ENCODE data around the gene PHTF1.

Gene PHTF1

GRCh38 chr1:113686891-113687618 is 72.2 kb downstream of the PHTF1 start:
- peak; percentile 31; the same call in 2 of the 3 replicates for ATAC-seq

GRCh38 chr1:113684153-113684541 is 75.1 kb downstream of the PHTF1 start:
- TF ChIP-seq TOX (CRISPR knock-in tag; IDR thresholded peaks at IDR 0.05; ENCODE audit: borderline replicate concordance): 0 out of 2 replicates have a peak, but pooled peaks have one; percentile 20
- TF ChIP-seq ISL1 (CRISPR knock-in tag; IDR thresholded peaks at IDR 0.05): no peak
- no peak for TF ChIP-seq ZFP3 (CRISPR knock-in tag; IDR thresholded peaks at IDR 0.05)
- TF ChIP-seq PATZ1 (CRISPR knock-in tag; IDR thresholded peaks at IDR 0.05; ENCODE audit: borderline replicate concordance): no peak
- peak; percentile 35; the same call in 1 of the 2 replicates for TF ChIP-seq TSHZ2 (CRISPR knock-in tag; IDR thresholded peaks at IDR 0.05)
- TF ChIP-seq ESRRG (CRISPR knock-in tag; IDR thresholded peaks at IDR 0.05): no peak
- no peak for TF ChIP-seq CSDC2 (CRISPR knock-in tag; IDR thresholded peaks at IDR 0.05)
- ATAC-seq: peak; percentile 77

More at GRCh38 chr1:113686891-113687618, 72.2 kb downstream of the PHTF1 start:
- TF ChIP-seq POU6F1 (CRISPR knock-in tag; IDR thresholded peaks at IDR 0.05; ENCODE audit: borderline replicate concordance, low read depth) (no peak), BACH2 (CRISPR knock-in tag; IDR thresholded peaks at IDR 0.05; ENCODE audit: borderline replicate concordance) (no peak), TCF4 (CRISPR knock-in tag; IDR thresholded peaks at IDR 0.05; ENCODE audit: borderline replicate concordance) (no peak)

GRCh38 chr1:113683384-113684152 is 75.7 kb downstream of the PHTF1 start:
- no peak for TF ChIP-seq CSDC2 (CRISPR knock-in tag; IDR thresholded peaks at IDR 0.05)
- no peak for ATAC-seq

- TF ChIP-seq TSHZ2 (CRISPR knock-in tag; IDR thresholded peaks at IDR 0.05) (no peak), ZNF8 (CRISPR knock-in tag; IDR thresholded peaks at IDR 0.05) (no peak)
Observed at GRCh38 chr1:113681596-113682337, 77.5 kb downstream of the PHTF1 start.

GRCh38 chr1:113678159-113678469 is 81.2 kb downstream of the PHTF1 start:
- no peak for ATAC-seq
- TF ChIP-seq ZC3H10 (CRISPR knock-in tag; IDR thresholded peaks at IDR 0.05) (no peak), ESRRG (CRISPR knock-in tag; IDR thresholded peaks at IDR 0.05) (no peak), POU6F1 (CRISPR knock-in tag; IDR thresholded peaks at IDR 0.05; ENCODE audit: borderline replicate concordance, low read depth) (no peak), ZNF8 (CRISPR knock-in tag; IDR thresholded peaks at IDR 0.05) (no peak), PPARA (CRISPR knock-in tag; IDR thresholded peaks at IDR 0.05; ENCODE audit: borderline replicate concordance) (no peak), ZFP3 (CRISPR knock-in tag; IDR thresholded peaks at IDR 0.05) (no peak), CSRNP3 (CRISPR knock-in tag; IDR thresholded peaks at IDR 0.05) (no peak), BACH2 (CRISPR knock-in tag; IDR thresholded peaks at IDR 0.05; ENCODE audit: borderline replicate concordance) (no peak), ZNF565 (CRISPR knock-in tag; conservative IDR thresholded peaks at IDR 0.05; ENCODE audit: low read depth) (no peak)

More at GRCh38 chr1:113681596-113682337, 77.5 kb downstream of the PHTF1 start:
- ATAC-seq: no peak
